GM19467 (cell line): ENCODE data around the gene L1TD1.
"Not testable (repeated sequence)": the region's sequence is repeated elsewhere in the genome, so short reads cannot be mapped to it uniquely, and the experiment has no call there.

Experiments
- ATAC-seq: cut with Tn5 transposase; IDR thresholded peaks from one replicate; pipeline ENCODE4 v1.9.1; 2021; ENCODE audit warnings: mild to moderate bottlenecking, moderate library complexity; ENCODE audit not compliant: unreplicated experiment

L1TD1 gene

DNA sequence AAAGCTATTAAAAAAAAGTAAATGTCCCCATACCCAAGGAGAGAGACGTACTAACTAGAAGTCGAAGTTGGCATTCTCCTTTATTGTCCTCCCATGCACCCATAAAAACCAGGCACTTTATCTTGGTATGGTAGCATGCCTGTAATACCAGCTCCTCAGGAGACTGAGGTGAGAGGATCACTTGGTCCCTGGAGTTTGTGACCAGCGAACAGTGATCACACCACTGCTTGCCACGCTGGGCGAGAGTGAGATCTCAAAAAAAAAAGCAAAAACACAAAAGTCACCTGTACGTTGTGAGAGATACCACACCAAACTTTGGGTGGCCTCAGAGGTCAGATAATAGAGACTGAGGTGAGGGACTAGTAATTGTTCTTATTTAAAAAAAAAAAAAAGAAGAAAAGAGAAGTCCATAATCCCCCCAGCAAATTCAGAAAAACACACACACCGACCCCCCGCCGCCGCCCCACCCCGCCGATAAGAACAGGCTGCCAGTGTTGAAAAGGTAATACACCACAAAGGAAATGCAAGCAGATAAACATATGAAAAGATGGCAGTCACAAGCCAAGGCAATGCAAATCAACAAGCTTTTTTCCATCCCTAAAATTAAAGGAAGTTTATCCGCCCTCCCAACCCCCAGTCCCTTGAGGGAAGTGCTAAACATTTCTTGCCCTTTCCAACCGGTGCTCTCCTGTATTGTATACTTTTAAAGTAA, 3.6 kb downstream of the L1TD1 start:
- ATAC-seq = no peak

DNA sequence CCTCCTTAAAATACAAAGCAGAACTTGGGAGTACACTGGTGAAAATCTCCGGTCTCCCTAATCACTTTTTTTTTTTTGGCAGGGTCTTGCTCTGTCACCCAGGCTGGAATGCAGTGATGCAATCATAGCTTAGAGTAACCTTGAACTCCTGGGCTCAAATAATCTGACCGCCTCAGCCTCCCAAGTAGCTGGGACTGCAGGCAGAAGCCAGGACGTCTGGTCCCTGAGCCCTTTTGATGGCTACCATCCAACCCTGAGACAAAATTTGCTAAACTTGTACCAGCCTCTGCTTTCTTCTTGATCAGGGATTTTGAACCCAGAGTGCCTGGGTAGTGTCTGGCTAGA, 4.1 kb downstream of the L1TD1 start:
- no peak for ATAC-seq

GRCh38 chr1:62207187-62207586, 12.5 kb downstream of the L1TD1 start:
- ATAC-seq = no peak

DNA sequence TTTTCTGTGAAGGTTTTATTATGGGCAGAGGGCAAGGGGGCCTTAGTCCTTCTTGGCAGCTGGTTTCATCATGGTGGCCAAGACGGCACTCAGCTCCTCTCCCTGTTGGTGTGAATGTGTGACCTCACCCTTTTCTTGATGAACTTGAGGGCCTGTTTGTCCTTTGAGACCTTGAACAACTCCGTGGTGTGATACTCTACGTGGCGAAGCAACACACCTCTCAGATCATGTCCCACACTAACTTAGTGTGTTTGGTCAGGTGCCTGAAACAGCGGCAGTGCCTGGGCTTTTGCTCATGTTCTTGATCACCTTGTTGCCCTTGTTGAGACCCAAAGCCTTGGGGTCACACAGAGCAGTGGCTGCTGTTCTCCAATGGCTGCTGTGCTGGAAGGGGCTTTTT, 13.4 kb downstream of the L1TD1 start:
- no peak for ATAC-seq

DNA sequence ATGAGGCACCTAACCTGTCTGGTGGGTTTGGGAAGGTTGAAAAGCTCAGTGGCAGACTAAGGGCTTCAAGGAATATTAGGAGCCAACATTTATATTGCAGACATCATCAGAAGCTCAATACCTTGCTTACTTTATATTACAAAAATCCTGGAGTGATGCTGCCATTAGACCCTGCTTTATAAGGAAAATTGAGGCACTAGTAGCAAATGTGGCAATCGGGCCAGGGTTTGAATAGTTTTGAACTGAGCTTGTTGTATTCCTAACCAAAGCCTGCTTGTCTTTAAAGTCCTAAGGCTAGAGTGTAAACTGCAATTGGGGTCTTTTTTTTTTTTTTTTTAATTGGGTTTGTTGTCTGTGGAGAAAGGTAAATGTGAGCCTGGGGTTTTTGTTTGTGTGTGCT, 14.3 kb downstream of the L1TD1 start:
- ATAC-seq = no peak

GRCh38 chr1:62209931-62210595, 15.4 kb downstream of the L1TD1 start:
- no peak for ATAC-seq

GRCh38 chr1:62210960-62211359, 16.3 kb downstream of the L1TD1 start:
- no peak for ATAC-seq

- ATAC-seq = no peak
Measured at GRCh38 chr1:62212411-62212810, 17.8 kb downstream of the L1TD1 start.

- no peak for ATAC-seq
Measured at GRCh38 chr1:62213075-62213914, 18.6 kb downstream of the L1TD1 start.

DNA sequence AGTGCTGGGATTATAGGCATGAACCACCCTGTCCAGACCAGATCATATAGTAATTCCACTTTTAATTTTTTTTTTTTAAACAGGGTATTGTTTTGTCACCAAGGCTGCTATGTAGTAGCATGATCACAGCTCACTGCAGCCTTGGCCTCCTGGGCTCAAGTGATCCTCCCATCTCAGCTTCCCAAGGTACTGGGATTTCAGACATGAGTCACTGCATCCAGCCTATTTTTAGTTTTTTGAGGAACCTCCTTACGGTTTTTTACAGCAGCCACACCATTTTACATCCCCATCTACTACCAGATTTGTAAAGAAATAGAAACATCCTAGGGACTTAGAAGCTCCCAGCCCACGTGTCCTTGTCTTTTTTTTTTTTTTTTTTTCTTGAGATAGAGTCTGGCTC, 24.0 kb downstream of the L1TD1 start:
- no peak for ATAC-seq

GRCh38 chr1:62220456-62220855, 25.8 kb downstream of the L1TD1 start:
- ATAC-seq = not testable (repeated sequence)

DNA sequence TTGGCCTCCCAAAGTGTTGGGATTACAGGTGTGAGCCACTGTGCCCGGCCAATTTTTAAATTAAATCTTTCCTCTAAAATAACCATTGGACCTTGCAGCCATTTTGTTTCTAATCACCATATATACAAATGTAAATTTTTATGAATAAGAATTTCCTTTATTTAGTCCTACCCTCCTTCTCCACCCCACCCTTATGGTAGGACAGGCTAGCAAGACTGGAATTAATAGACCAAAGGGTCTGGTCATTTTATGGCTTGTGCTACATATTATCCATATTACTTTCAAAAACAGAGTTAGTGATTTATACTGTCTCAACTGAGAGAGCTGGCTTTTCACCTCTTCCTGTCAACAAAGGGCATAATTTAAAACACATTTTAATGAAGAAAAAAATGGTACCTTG, 26.5 kb downstream of the L1TD1 start:
- no peak for ATAC-seq

GRCh38 chr1:62222321-62222720, 27.7 kb downstream of the L1TD1 start:
- ATAC-seq = no peak

DNA sequence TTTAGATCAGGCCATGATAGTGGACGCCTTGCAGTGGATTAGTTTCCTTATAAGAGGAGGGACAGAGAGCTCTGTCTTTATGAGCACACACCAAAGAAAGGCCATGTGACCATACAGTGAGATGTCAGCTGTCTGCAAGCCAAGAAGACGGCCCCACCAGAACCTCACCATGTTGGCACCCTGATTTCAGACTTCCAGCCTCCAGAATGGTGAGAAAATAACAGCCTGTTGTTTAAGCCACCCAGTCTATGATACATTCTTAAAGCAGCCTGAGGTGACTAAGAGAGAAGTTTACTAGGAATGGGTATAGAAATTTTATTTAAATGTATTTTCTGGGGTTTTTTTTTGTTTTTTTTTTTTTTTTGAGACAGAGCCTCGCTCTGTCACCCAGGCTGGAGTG, 29.5 kb downstream of the L1TD1 start:
- no peak for ATAC-seq

GRCh38 chr1:62227496-62227895, 32.8 kb downstream of the L1TD1 start:
- ATAC-seq = no peak

DNA sequence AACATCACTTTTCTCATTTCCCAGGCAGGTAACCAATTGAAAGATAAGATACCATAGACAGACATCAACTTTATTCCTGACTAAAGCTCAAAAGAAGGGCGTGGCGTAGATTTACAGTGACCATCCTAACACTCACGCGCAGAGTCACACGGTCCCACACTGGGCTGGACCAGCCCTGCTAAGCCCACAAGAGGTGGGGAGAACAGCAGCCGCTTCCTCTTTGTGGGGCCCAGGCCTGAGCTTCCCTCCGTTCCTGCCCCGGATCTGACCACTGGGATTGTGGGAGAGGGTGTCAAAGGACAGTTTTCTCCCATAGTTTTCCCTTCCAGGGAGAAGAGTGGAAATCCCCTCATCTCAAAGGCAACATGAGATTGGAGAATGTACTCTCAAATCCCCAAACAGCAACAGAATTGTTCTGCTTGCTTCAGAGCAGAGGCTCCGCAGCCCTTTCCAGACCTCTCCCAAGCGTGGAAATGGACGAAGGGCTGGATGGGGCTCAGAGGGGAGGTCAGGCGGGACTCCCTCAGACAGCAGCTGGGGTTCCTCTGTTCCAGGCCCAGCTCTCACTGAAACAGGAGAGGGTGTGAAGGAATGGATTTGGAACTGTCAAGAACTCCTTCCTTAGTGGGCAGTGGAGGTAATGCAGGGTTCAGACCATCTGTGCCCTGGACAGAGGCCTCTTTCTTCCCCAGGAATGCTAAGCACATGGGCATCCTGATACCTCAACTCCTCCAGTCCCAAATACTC, 33.7 kb downstream of the L1TD1 start:
- ATAC-seq = no peak

DNA sequence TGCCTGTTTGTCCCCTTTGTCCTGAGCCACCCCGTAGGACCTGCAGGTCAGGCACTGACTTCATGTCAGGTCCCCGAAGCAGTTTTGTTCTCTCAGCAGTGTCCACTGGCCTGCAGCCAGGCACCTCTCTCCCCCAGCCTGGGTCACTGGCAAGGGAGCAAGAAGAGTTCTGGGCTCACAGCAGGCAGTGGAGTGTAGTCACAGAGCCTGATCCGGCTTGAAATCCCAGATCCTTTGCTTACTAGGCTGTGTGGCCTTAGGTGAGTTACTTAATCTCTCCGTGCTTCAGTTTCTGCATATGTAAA, 34.2 kb downstream of the L1TD1 start:
- ATAC-seq = no peak

GRCh38 chr1:62229468-62229867, 34.8 kb downstream of the L1TD1 start:
- no peak for ATAC-seq

DNA sequence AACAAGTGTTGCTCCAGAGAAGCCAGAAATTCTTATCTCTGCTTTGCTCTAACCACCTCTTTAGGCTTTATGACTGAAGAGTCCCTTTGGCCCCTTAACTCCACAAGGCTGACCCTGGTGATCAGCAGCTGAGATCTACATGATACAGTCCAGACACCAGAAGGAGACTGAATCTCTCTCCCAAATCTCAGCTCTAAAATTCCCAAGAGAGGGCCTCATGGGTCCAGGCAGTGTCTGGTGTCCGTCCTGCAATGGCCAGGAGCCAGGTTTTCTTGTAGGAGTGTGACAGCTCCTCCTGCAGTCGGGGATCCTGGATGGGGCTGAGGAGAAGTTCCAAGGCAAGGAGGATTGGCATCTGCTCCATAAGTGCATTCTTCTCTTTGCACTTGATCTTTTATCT, 35.3 kb downstream of the L1TD1 start:
- no peak for ATAC-seq

DNA sequence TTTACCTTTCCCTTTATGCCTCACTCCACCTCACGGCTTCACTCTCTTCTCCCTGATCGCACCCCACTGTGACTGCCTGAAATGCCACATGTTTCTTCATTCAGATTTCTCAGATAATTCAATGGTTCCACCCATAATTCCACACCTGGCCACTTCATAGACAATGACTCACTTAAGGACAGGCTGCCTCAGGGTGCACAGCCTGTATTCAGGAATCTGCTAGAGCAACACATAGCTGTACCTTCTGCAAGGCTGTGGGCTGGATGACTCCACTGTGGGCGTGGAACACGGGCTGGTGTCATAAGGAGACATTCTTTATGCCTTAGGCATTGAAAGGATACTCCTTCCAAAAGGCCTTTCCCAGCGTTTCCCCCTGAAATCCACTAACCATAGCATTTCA, 36.1 kb downstream of the L1TD1 start:
- no peak for ATAC-seq

GRCh38 chr1:62232871-62233278, 38.2 kb downstream of the L1TD1 start:
- no peak for ATAC-seq
